Measurements from ENCODE around the gene ABO. TPM values are rescaled to one million over a fixed set of nuclear protein-coding genes. Genes with fewer than 3 reads are reported as not detected.

ABO gene
- total and polyA plus RNA-seq, 4 donors: 0.28 to 2.9 (median 0.60) TPM

GRCh38 chr9:133264235-133264764, 10.7 kb downstream of the ABO start:
- Histone ChIP-seq H3K27me3 (ENCODE audit: control insufficient read depth, insufficient read depth, low read length) (no peaks in the 10 kb centered on the region), H3K4me1 (ENCODE audit: control insufficient read depth, insufficient read depth, low read length) (no peaks in the 10 kb centered on the region), H3K4me3 (ENCODE audit: low read depth, low read length) (no peak overlapping the region), H3K27ac (ENCODE audit: low read depth, low read length) (no peak overlapping the region), H3K9me3 (ENCODE audit: control insufficient read depth, insufficient read depth, low read length) (no peaks in the 10 kb centered on the region), H3K36me3 (ENCODE audit: control insufficient read depth, insufficient read depth, low read length) (no peaks in the 10 kb centered on the region)
- 93% methylated on average over 6 of the region's 8 CpGs for WGBS (ENCODE audit: insufficient coverage)
- no peak for DNase-seq (ENCODE audit: low read depth in 4 of 6, low spot score in 6 of 6)

- no peaks in the 10 kb centered on the region for H3K36me3 ChIP-seq (ENCODE audit: control insufficient read depth, insufficient read depth, low read length)
- no peak overlapping the region for H3K27ac ChIP-seq (ENCODE audit: low read depth, low read length)
- H3K4me1 ChIP-seq (ENCODE audit: control insufficient read depth, insufficient read depth, low read length): no peaks in the 10 kb centered on the region
- no peak for DNase-seq (ENCODE audit: low read depth in 4 of 6, low spot score in 6 of 6)
- no peak overlapping the region for H3K4me3 ChIP-seq (ENCODE audit: low read depth, low read length)
- H3K9me3 ChIP-seq (ENCODE audit: control insufficient read depth, insufficient read depth, low read length): no peaks in the 10 kb centered on the region
- no CpG with 5 or more reads among the region's 10 CpGs for WGBS (ENCODE audit: insufficient coverage)
- no peaks in the 10 kb centered on the region for H3K27me3 ChIP-seq (ENCODE audit: control insufficient read depth, insufficient read depth, low read length)
Observed at GRCh38 chr9:133263557-133263956, 11.4 kb downstream of the ABO start.

- no peak for DNase-seq (ENCODE audit: low read depth in 4 of 6, low spot score in 6 of 6)
- Histone ChIP-seq H3K9me3 (ENCODE audit: control insufficient read depth, insufficient read depth, low read length) (no peaks in the 10 kb centered on the region), H3K4me1 (ENCODE audit: control insufficient read depth, insufficient read depth, low read length) (peaks cover 3% of the 10 kb centered on the region), H3K4me3 (ENCODE audit: low read depth, low read length) (no peak overlapping the region), H3K27me3 (ENCODE audit: control insufficient read depth, insufficient read depth, low read length) (no peaks in the 10 kb centered on the region), H3K27ac (ENCODE audit: low read depth, low read length) (no peak overlapping the region), H3K36me3 (ENCODE audit: control insufficient read depth, insufficient read depth, low read length) (no peaks in the 10 kb centered on the region)
- WGBS (ENCODE audit: insufficient coverage): 80% methylated on average over 11 of the region's 11 CpGs
Observed at GRCh38 chr9:133262226-133262625, 12.8 kb downstream of the ABO start.

- H3K4me1 ChIP-seq (ENCODE audit: control insufficient read depth, insufficient read depth, low read length): peaks cover 3% of the 10 kb centered on the region
- no peaks in the 10 kb centered on the region for H3K9me3 ChIP-seq (ENCODE audit: control insufficient read depth, insufficient read depth, low read length)
- H3K27ac ChIP-seq (ENCODE audit: low read depth, low read length): no peak overlapping the region
- WGBS (ENCODE audit: insufficient coverage): 85% methylated on average over 4 of the region's 5 CpGs
- no peaks in the 10 kb centered on the region for H3K27me3 ChIP-seq (ENCODE audit: control insufficient read depth, insufficient read depth, low read length)
- H3K36me3 ChIP-seq (ENCODE audit: control insufficient read depth, insufficient read depth, low read length): no peaks in the 10 kb centered on the region
- no peak for DNase-seq (ENCODE audit: low read depth in 4 of 6, low spot score in 6 of 6)
- no peak overlapping the region for H3K4me3 ChIP-seq (ENCODE audit: low read depth, low read length)
Observed at GRCh38 chr9:133261753-133262120, 13.3 kb downstream of the ABO start.

GRCh38 chr9:133261103-133261752, 13.8 kb downstream of the ABO start:
- Histone ChIP-seq H3K9me3 (ENCODE audit: control insufficient read depth, insufficient read depth, low read length) (no peaks in the 10 kb centered on the region), H3K27me3 (ENCODE audit: control insufficient read depth, insufficient read depth, low read length) (no peaks in the 10 kb centered on the region), H3K4me3 (ENCODE audit: low read depth, low read length) (no peak overlapping the region), H3K27ac (ENCODE audit: low read depth, low read length) (no peak overlapping the region), H3K36me3 (ENCODE audit: control insufficient read depth, insufficient read depth, low read length) (no peaks in the 10 kb centered on the region), H3K4me1 (ENCODE audit: control insufficient read depth, insufficient read depth, low read length) (peaks cover 3% of the 10 kb centered on the region)
- DNase-seq (ENCODE audit: low read depth in 4 of 6, low spot score in 6 of 6): no peak
- 86% methylated on average over 16 of the region's 18 CpGs for WGBS (ENCODE audit: insufficient coverage)

GRCh38 chr9:133260334-133261102, 14.5 kb downstream of the ABO start:
- peaks cover 3% of the 10 kb centered on the region for H3K4me1 ChIP-seq (ENCODE audit: control insufficient read depth, insufficient read depth, low read length)
- WGBS (ENCODE audit: insufficient coverage): 93% methylated on average over 9 of the region's 9 CpGs
- no peak for DNase-seq (ENCODE audit: low read depth in 4 of 6, low spot score in 6 of 6)
- H3K4me3 ChIP-seq (ENCODE audit: low read depth, low read length): no peak overlapping the region
- no peaks in the 10 kb centered on the region for H3K36me3 ChIP-seq (ENCODE audit: control insufficient read depth, insufficient read depth, low read length)
- no peaks in the 10 kb centered on the region for H3K9me3 ChIP-seq (ENCODE audit: control insufficient read depth, insufficient read depth, low read length)
- no peaks in the 10 kb centered on the region for H3K27me3 ChIP-seq (ENCODE audit: control insufficient read depth, insufficient read depth, low read length)
- no peak overlapping the region for H3K27ac ChIP-seq (ENCODE audit: low read depth, low read length)

- no peaks in the 10 kb centered on the region for H3K27me3 ChIP-seq (ENCODE audit: control insufficient read depth, insufficient read depth, low read length)
- WGBS (ENCODE audit: insufficient coverage): 76% methylated on average over 19 of the region's 21 CpGs
- no peak overlapping the region for H3K27ac ChIP-seq (ENCODE audit: low read depth, low read length)
- peaks cover 3% of the 10 kb centered on the region for H3K4me1 ChIP-seq (ENCODE audit: control insufficient read depth, insufficient read depth, low read length)
- no peak overlapping the region for H3K4me3 ChIP-seq (ENCODE audit: low read depth, low read length)
- no peaks in the 10 kb centered on the region for H3K9me3 ChIP-seq (ENCODE audit: control insufficient read depth, insufficient read depth, low read length)
- no peak for DNase-seq (ENCODE audit: low read depth in 4 of 6, low spot score in 6 of 6)
- H3K36me3 ChIP-seq (ENCODE audit: control insufficient read depth, insufficient read depth, low read length): no peaks in the 10 kb centered on the region
Observed at GRCh38 chr9:133258061-133259015, 16.7 kb downstream of the ABO start.

- no peaks in the 10 kb centered on the region for H3K36me3 ChIP-seq (ENCODE audit: control insufficient read depth, insufficient read depth, low read length)
- H3K4me1 ChIP-seq (ENCODE audit: control insufficient read depth, insufficient read depth, low read length): peaks cover 3% of the 10 kb centered on the region
- H3K27me3 ChIP-seq (ENCODE audit: control insufficient read depth, insufficient read depth, low read length): no peaks in the 10 kb centered on the region
- no peak overlapping the region for H3K27ac ChIP-seq (ENCODE audit: low read depth, low read length)
- no peak for DNase-seq (ENCODE audit: low read depth in 4 of 6, low spot score in 6 of 6)
- H3K4me3 ChIP-seq (ENCODE audit: low read depth, low read length): no peak overlapping the region
- H3K9me3 ChIP-seq (ENCODE audit: control insufficient read depth, insufficient read depth, low read length): no peaks in the 10 kb centered on the region
- 63% methylated on average over 11 of the region's 13 CpGs for WGBS (ENCODE audit: insufficient coverage)
Observed at GRCh38 chr9:133257465-133257956, 17.5 kb downstream of the ABO start.

GRCh38 chr9:133256686-133257091, 18.3 kb downstream of the ABO start:
- Histone ChIP-seq H3K4me1 (ENCODE audit: control insufficient read depth, insufficient read depth, low read length) (peaks cover 3% of the 10 kb centered on the region), H3K9me3 (ENCODE audit: control insufficient read depth, insufficient read depth, low read length) (no peaks in the 10 kb centered on the region), H3K27ac (ENCODE audit: low read depth, low read length) (no peak overlapping the region), H3K4me3 (ENCODE audit: low read depth, low read length) (no peak overlapping the region), H3K36me3 (ENCODE audit: control insufficient read depth, insufficient read depth, low read length) (no peaks in the 10 kb centered on the region), H3K27me3 (ENCODE audit: control insufficient read depth, insufficient read depth, low read length) (no peaks in the 10 kb centered on the region)
- DNase-seq (ENCODE audit: low read depth in 4 of 6, low spot score in 6 of 6): no peak
- 83% methylated on average over 9 of the region's 10 CpGs for WGBS (ENCODE audit: insufficient coverage)

Data from spinal cord (tissue), 10 donors.